Caco-2 (cell line): Measurements from ENCODE around the gene LRRIQ3. TPM values are rescaled to one million over a fixed set of nuclear protein-coding genes. Genes with fewer than 3 reads are reported as not detected.
"Not testable (repeated sequence)": the region's sequence is repeated elsewhere in the genome, so short reads cannot be mapped to it uniquely, and the experiment has no call there.

Source experiments
- BruUV-seq: library from RNA; stranded (reverse); fragments of 400-500 nt; replicated peaks from 2 replicates; lab custom pipeline; 2021; lab: Mats Ljungman, UMichigan
- CTCF ChIA-PET: fragments of 300-600 bp; sonication (Branson Sonifier 250); formaldehyde crosslinking; loops from one replicate; lab custom pipeline; 2022; ENCODE audit warnings: antibody characterized with exemption; lab: Charles Lee
- POLR2A ChIA-PET: fragments of 300-600 bp; sonication (Branson Sonifier 250); formaldehyde crosslinking; loops from one replicate; lab custom pipeline; 2022; ENCODE audit warnings: antibody characterized with exemption; lab: Charles Lee
- DNase-seq, 2 experiments: peaks; one replicate each; pipeline versions ENCODE4 v3.0.0 to v3.0.0-alpha.2; 2020 to 2022
- H3K27me3 ChIP-seq: replicated peaks from 2 replicates; pipeline ENCODE4 v1.6.0; 2011; ENCODE audit warnings: low read length; ENCODE audit not compliant: control insufficient read depth, insufficient read depth
- H3K36me3 ChIP-seq: 2 replicates; pipeline ENCODE4 v1.5.1; 2011; ENCODE audit warnings: low read length; ENCODE audit not compliant: control insufficient read depth, insufficient read depth
- H3K4me1 ChIP-seq: fragments of 250-450 bp; sonication (Bioruptor Pico); 2 replicates; pipeline ENCODE4 v1.5.1; 2020; ENCODE audit warnings: mild to moderate bottlenecking
- H3K4me3 ChIP-seq: 2 replicates; pipeline ENCODE4 v1.5.1; 2011; ENCODE audit warnings: low read depth, mild to moderate bottlenecking, control low read depth, low read length
- H3K9me3 ChIP-seq: fragments of 250-450 bp; sonication (Bioruptor Pico); 2 replicates; pipeline ENCODE4 v1.5.1; 2020; ENCODE audit warnings: mild to moderate bottlenecking, moderate library complexity
- H3K27ac Mint-ChIP-seq: one replicate; pipeline ENCODE4 v1.8.0; 2022; ENCODE audit warnings: mixed read lengths; ENCODE audit not compliant: unreplicated experiment
- H3K27me3 Mint-ChIP-seq: one replicate; pipeline ENCODE4 v1.8.0; 2022; ENCODE audit warnings: mixed read lengths; ENCODE audit not compliant: insufficient read depth, unreplicated experiment
- H3K36me3 Mint-ChIP-seq: one replicate; pipeline ENCODE4 v1.8.0; 2022; ENCODE audit warnings: mild to moderate bottlenecking, mixed read lengths; ENCODE audit not compliant: insufficient read depth, unreplicated experiment
- H3K4me1 Mint-ChIP-seq: one replicate; pipeline ENCODE4 v1.8.0; 2022; ENCODE audit warnings: low read depth, mixed read lengths; ENCODE audit not compliant: unreplicated experiment
- H3K4me3 Mint-ChIP-seq: one replicate; pipeline ENCODE4 v1.8.0; 2022; ENCODE audit warnings: mild to moderate bottlenecking, moderate library complexity, mixed read lengths; ENCODE audit not compliant: unreplicated experiment
- H3K9me3 Mint-ChIP-seq: one replicate; pipeline ENCODE4 v1.8.0; 2022; ENCODE audit warnings: mixed read lengths; ENCODE audit not compliant: unreplicated experiment
- intact Hi-C: fragments of 100-400 bp; cut with micrococcal nuclease; formaldehyde crosslinking; loops from one replicate; pipeline ENCODE4 v1.10.0; 2022; ENCODE audit not compliant: unreplicated experiment
- total RNA-seq: library from RNA; stranded (reverse); gene quantifications from 2 replicates; pipeline ENCODE4 v1.2.3, GENCODE V29; 2022
- TF ChIP-seq, protein P1 (sequence below), 2 experiments: fragments of 200-600 bp in 1 of 2; IDR thresholded peaks; 1 replicate in 1 of 2; 2 replicates in 1 of 2; pipeline versions ENCODE4 v1.5.1 to v1.8.0; 2011 to 2022; ENCODE audit warnings: antibody characterized with exemption in 1 of 2, control low read depth in 1 of 2, inconsistent platforms in 1 of 2, low read depth in 1 of 2, low read length in 1 of 2, mild to moderate bottlenecking in 1 of 2, moderate library complexity in 1 of 2; ENCODE audit not compliant: insufficient read depth in 1 of 2, severe bottlenecking in 1 of 2, unreplicated experiment in 1 of 2

LRRIQ3 gene
- total RNA-seq, 1 experiment from 2014 or later, result 0.23 TPM

DNA sequence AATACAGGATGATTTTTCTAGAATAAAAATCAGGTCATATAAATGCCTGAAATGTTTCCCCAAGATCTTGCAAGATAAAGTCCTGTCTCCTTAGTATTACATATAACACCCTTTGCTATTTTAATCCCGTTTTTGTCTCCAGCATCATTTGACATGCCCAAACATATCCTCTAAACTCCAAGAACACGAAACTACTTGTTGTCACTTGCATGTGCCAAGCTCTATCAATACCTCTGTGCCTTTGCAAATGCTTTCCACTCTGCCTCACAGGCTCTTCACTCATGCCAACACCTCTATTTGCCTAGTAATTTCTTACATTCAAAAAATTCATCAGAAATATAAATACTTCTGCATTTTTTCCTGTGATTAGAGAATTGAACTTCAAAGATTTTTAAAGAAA is 37.9 kb downstream of the LRRIQ3 start:
- no peak overlapping the region for H3K4me3 Mint-ChIP-seq
- no peaks in the 10 kb centered on the region for H3K27me3 Mint-ChIP-seq
- H3K36me3 Mint-ChIP-seq, result no peaks in the 10 kb centered on the region
- POLR2A ChIA-PET, result no interaction called here
- no peak overlapping the region for H3K4me3 ChIP-seq
- H3K4me1 ChIP-seq, result no peaks in the 10 kb centered on the region
- TF ChIP-seq, protein P1, sequence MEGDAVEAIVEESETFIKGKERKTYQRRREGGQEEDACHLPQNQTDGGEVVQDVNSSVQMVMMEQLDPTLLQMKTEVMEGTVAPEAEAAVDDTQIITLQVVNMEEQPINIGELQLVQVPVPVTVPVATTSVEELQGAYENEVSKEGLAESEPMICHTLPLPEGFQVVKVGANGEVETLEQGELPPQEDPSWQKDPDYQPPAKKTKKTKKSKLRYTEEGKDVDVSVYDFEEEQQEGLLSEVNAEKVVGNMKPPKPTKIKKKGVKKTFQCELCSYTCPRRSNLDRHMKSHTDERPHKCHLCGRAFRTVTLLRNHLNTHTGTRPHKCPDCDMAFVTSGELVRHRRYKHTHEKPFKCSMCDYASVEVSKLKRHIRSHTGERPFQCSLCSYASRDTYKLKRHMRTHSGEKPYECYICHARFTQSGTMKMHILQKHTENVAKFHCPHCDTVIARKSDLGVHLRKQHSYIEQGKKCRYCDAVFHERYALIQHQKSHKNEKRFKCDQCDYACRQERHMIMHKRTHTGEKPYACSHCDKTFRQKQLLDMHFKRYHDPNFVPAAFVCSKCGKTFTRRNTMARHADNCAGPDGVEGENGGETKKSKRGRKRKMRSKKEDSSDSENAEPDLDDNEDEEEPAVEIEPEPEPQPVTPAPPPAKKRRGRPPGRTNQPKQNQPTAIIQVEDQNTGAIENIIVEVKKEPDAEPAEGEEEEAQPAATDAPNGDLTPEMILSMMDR (IDR thresholded peaks at IDR 0.05; ENCODE audit: insufficient read depth in 1 of 2, low read depth in 1 of 2, low read length in 1 of 2, severe bottlenecking in 1 of 2, unreplicated experiment in 1 of 2), result no peak
- no peaks in the 10 kb centered on the region for H3K4me1 Mint-ChIP-seq
- H3K36me3 ChIP-seq, result no peaks in the 10 kb centered on the region
- intact Hi-C loops, result no loop called here
- H3K27ac Mint-ChIP-seq, result no peak overlapping the region
- DNase-seq, result no peak
- no peaks in the 10 kb centered on the region for H3K9me3 ChIP-seq
- H3K9me3 Mint-ChIP-seq, result no peaks in the 10 kb centered on the region
- CTCF ChIA-PET, result no interaction called here
- BruUV-seq, result no TSS peak
- H3K27me3 ChIP-seq, result no peaks in the 10 kb centered on the region

DNA sequence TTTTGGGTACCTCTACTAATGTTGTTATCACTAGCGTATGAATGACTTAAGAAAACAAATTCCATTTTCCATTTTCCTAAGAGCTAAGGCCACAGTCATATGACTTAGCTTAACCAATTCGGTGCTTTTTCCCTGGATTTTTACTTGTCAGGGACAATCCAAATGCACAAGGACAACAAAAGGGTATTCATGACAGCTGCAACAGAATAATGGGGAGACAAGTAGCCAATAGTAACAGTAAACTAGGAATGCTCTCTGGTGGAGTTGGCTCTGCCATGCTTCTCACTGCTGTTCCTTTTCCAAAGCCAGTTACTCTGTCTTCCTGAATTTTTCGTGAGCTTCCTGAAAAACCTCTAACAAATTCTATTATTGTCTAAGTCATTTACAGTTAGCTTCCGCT is 52.9 kb downstream of the LRRIQ3 start:
- intact Hi-C loops, result no loop called here
- ChIA-PET POLR2A (no interaction called here), CTCF (no interaction called here)
- H3K27me3 Mint-ChIP-seq, result no peaks in the 10 kb centered on the region
- no peaks in the 10 kb centered on the region for H3K4me1 Mint-ChIP-seq
- no peak overlapping the region for H3K27ac Mint-ChIP-seq
- H3K36me3 ChIP-seq, result no peaks in the 10 kb centered on the region
- no peak for DNase-seq
- H3K9me3 ChIP-seq, result no peaks in the 10 kb centered on the region
- no peaks in the 10 kb centered on the region for H3K9me3 Mint-ChIP-seq
- TF ChIP-seq, protein P1 (IDR thresholded peaks at IDR 0.05; ENCODE audit: insufficient read depth in 1 of 2, low read depth in 1 of 2, low read length in 1 of 2, severe bottlenecking in 1 of 2, unreplicated experiment in 1 of 2), result no peak
- no peak overlapping the region for H3K4me3 Mint-ChIP-seq
- BruUV-seq, result no TSS peak
- H3K27me3 ChIP-seq, result no peaks in the 10 kb centered on the region
- no peaks in the 10 kb centered on the region for H3K4me1 ChIP-seq
- H3K4me3 ChIP-seq, result no peak overlapping the region
- no peaks in the 10 kb centered on the region for H3K36me3 Mint-ChIP-seq

DNA sequence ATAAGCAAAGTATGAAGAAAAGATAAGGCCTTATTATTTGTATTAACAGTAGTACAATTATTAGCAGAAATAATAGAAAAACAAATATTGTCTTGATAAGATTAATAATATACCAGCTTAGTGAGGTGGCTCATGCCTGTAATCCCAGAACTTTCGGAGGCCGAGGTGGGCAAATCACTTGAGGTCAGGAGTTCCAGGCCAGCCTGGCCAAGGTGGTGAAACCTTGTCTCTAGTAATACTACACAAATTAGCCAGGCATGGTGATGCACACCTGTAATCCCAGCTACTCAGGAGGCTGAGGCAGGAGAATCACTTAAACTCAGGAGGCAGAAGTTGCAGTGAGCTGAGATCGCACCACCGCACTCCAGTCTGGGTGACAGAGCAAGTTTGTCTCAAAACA is 80.6 kb downstream of the LRRIQ3 start:
- BruUV-seq, CTCF ChIA-PET, H3K4me3 Mint-ChIP-seq, H3K36me3 ChIP-seq, intact Hi-C loops, H3K27me3 ChIP-seq, H3K36me3 Mint-ChIP-seq, H3K4me3 ChIP-seq, H3K4me1 Mint-ChIP-seq, DNase-seq, POLR2A ChIA-PET, H3K4me1 ChIP-seq, H3K27me3 Mint-ChIP-seq, H3K9me3 Mint-ChIP-seq, H3K9me3 ChIP-seq, H3K27ac Mint-ChIP-seq: not testable (repeated sequence)

DNA sequence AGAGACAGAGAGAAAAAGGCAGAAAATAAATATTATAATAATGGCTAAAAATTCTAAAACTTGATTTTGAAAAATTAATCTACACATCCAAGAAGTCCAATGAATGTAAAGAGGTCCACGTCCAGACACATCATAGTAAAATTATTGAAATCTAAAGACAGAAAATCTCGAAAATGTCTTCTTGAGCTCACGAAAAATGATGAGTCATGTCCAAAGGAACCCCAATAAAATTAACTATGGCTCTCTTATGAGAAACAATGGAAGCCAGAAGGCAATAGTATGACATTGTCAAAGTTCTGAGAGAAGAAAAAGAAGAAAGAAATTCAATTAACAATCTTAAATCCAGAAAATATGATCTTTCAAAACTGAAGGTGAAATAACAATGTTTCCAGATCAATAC is 84.6 kb downstream of the LRRIQ3 start:
- Histone ChIP-seq H3K4me1 (no peaks in the 10 kb centered on the region), H3K9me3 (no peaks in the 10 kb centered on the region), H3K4me3 (no peak overlapping the region), H3K36me3 (no peaks in the 10 kb centered on the region), H3K27me3 (no peaks in the 10 kb centered on the region)
- Mint-ChIP-seq H3K36me3 (no peaks in the 10 kb centered on the region), H3K9me3 (no peaks in the 10 kb centered on the region), H3K27me3 (no peaks in the 10 kb centered on the region), H3K4me3 (no peak overlapping the region), H3K27ac (no peak overlapping the region), H3K4me1 (no peaks in the 10 kb centered on the region)
- POLR2A ChIA-PET, result no interaction called here
- DNase-seq, result no peak
- TF ChIP-seq, protein P1 (IDR thresholded peaks at IDR 0.05; ENCODE audit: insufficient read depth in 1 of 2, low read depth in 1 of 2, low read length in 1 of 2, severe bottlenecking in 1 of 2, unreplicated experiment in 1 of 2), result no peak
- CTCF ChIA-PET, result no interaction called here
- intact Hi-C loops, result no loop called here
- BruUV-seq, result no TSS peak
